Left renal pelvis (tissue), 4 donors: Measurements from ENCODE around the gene DACT2. TPM values are rescaled to one million over a fixed set of nuclear protein-coding genes. Genes with fewer than 3 reads are reported as not detected.
"Not testable (repeated sequence)": the region's sequence is repeated elsewhere in the genome, so short reads cannot be mapped to it uniquely, and the experiment has no call there.

Experiments used
- DNase-seq, 4 donors: peaks; one replicate each; pipeline ENCODE4 v3.0.0-alpha.2; 2013; ENCODE audit warnings: low read depth in 4 of 4, low spot score in 3 of 4
- polyA plus RNA-seq, 4 donors: library from polyadenylated mRNA; unstranded; fragments of 120-200 nt; gene quantifications; one replicate each; pipeline ENCODE4 v1.2.1, GENCODE V29; 2013; ENCODE audit not compliant: insufficient read length in 4 of 4

The DACT2 gene
- polyA plus RNA-seq, 4 donors, result 5.1 to 23.6 (median 18.0) TPM

DNA sequence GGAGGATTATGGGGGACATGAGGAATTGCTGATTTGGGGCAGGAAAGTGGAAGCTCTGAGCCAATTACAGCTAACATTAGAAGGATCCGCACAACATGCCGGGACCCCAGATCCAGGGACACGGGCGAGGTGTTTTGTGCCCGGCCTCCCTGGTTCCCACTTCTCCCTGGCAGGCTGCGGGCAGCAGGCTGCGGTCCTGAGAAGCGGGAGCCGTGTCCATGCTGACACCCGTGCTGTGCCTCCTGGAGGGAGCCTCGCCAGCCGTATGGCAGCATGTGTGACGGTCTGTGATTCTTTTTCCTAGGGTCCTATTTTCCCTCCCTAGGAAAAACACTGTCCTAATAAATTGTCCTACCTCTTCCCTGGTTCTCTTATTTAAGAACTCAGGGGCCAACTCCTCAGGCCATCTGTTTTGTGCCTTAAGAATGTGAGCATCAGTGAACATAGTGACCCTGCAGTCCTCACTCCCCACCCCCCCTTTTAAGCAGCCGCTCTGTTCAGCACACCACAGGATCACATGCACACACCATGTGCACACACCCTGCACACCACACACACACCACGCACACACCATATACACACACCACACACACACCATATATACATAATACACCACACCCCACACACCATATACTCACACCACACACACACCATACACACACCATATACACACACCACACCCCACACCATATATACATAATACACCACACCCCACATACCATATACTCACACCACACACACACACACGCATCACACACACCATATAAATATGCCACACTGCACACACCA lies 49.9 kb downstream of the DACT2 start:
- no peak for DNase-seq

DNA sequence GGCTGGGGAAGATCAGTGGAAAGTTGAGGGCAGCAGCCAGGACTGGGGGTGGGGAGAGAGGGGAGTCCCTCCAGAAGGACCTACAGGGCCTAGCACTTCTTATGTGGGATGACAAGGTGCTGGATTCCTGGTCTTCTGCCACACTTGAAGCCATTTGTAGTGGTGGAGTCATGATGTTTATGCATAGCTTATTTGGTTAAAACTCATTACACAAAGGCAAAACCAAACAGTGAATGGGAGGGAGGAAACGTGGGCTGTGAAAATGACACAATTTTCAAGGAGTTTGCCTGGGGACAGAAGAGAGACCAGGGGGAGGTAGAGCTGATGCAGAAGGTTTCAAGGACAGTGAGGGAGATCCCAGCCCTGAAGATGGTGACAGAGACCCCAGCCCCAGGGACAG lies 50.8 kb downstream of the DACT2 start:
- no peak for DNase-seq

DNA sequence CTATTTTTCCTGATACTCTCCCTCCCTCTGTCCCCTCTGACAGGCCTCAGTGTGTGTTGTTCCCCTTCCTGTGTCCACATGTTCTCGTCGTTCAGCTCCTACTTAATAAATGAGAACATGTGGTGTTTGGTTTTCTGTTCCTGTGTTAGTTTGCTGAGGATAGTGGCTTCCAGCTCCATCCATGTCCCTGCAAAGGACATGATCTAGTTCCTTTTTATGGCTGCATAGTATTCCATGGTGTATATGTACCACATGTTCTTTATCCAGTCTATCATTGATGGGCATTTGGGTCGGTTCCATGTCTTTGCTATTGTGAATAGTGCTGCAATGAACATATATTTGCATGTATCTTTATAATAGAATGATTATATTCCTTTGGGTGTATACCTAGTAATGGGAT lies 51.8 kb downstream of the DACT2 start:
- DNase-seq, result not testable (repeated sequence)

DNA sequence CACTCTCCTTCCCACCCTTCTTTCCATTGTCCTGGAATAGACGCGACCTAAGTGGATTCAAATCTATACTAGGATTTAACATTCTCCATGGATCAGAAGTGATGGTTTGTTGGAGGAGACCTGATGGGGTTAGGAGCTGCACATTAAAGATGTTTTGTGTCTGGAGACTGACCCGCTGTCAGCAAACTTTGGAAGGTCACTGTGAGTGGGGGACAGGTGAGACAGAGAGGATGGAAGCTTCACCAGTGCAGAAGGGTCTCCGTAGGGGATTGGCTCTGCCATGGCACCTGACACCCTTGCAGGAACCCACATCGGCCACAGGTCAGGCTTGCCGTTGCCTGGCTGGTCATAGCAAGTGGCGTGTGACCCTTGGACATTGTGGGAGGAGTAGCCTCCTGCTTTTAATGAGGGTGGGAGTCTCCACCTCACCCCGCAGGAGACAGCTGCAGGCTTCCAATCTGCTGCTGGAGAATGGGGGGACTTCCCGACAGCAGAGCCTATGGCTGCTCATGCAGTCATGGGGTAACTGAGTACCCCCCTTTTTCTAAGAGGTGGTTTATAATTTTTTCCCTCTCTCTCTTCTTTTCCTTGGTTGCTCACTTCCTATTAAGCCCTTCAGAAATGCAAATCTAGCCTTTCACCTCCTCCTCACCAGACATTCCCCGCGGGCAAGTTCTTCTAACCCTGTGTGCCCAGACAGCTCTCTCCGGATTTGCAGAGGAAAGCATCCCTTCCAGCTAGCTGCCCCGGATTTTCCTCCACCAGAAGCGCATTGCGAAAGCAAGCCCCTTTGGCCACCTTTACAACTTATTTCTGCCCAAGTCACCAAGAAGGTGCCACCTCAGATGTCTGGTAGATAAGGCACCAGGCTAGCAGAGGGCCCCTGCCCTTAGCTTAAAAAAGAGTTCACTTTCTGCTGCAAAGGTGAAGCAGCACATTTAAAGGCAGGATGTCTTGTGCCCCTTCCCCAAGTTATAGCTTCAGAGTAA lies 53.5 kb downstream of the DACT2 start:
- no peak for DNase-seq

DNA sequence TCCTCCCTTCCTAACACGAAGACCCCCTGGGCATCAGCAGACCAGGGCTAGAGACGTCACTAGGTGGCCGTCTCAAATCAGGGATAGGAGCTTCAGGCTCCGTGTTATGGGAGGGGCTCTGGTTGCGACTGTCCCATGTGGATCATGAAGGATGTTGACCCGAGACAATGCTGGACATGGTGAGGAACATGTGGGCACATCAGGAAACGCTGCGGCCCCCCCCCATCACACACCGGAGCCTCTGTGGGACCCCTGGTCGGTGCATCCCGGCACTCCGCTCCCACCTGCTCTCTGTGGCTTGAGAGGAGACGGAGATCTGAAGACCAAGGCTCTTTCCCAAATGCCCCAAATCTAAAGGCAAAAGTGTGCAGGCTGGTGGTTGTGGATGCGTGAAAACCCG lies 54.2 kb downstream of the DACT2 start:
- DNase-seq, result no peak

DNA sequence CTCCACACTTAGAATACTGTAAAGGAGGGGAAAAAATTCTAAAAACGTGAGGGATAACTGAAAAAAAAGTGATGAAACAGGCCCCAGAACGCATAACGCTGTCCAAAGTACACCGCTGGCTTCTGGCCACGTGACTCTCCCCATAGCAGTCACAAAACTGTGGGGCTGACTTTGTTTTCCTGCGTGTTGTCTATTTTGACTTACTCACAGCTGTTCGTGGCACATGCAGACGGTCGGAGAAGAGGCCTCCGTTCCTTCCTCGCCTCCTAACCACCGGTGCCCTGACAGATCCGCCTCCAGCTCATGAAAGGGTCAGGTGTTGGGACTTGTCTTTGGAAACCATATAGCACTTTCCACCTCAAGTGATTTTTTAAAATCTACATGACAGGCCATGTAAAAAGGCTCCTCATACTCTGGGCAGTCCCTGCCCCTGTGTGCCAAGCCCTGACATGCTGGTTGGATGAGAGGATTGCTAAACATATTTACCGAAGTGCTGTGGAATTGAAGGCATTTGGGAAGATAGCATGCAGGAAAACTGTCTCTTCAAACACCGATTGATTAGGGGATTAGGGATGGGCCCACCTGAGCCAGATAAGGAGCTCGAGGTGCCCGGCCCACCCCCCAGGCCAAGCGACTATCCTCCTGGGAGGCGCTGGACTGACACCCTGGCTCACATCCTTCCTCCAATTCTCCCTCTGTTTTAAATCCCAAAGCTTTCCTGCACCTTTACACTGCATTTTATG lies 54.8 kb downstream of the DACT2 start:
- no peak for DNase-seq

DNA sequence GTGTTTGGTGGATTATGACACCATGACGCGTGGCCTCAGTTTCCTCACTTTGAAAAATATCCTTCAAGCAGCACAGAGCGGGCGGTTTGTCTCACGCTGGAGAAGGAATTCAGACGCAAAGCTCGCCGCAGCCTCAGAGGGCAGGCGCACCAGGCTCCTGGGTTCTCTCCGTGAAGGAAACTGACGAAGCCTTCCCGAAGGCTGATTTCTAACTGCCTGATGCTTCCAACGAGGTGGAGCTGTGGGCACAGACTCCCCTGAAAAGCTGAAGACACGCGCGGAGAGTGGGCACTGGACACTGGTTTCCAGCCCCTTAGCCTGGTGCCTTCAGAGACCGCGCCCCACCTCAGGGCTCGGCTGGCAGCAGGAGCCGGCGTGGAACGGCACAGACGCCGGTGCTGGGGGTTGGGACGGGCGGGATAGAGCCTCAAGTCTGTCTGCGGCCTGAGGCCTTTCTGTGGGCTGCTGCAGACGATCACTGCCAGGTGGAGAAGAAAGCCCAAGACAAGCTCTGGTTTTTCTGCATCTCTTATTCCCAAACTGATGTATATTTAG lies 56.1 kb downstream of the DACT2 start:
- DNase-seq, result no peak

DNA sequence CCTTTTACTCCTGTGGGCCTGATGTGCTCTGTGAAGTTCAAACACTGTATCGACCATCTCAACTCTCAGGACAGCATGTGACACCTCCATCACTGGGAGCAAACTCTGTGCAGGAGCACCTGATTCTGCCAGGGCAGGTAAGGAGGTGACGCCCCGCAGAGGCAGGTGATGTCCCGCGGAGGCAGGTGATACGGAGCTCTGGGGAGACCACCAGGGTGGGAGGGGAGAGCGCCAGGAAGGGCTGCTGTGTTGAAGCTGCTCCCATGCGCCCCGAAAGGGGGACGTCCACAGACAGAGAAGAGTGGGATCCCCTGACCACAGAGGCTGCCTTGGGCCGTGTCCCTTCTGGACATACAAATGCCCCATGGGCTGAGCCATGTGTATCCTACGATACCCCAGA lies 58.3 kb downstream of the DACT2 start:
- DNase-seq, result no peak

DNA sequence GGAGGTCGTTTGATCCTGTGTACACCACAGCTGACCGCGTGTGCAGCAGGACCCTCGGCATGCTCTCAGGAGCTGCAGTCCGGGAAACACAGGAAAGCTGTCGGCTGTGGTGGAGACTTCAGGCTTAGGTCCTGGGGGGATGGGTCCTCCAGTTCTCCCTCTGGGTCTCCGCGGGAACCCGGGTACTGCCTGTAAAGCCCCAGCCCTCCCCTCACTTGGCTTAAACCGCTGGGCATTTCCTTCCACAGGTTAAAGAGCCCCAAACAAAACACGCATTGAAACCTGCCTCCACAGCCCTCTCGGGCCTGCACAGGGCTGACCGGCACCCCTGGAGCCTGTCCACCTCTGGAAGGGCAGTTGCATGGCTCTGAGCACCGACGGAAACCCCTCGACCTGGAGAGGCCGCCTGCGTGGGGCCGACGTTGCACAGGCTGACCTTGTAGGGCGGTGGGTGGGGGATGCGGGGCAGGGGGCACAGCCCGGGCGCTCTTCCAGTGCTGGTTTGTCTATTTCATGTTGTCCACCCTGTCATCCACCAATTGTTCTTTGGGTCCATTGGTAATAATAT lies 59.1 kb downstream of the DACT2 start:
- no peak for DNase-seq

DNA sequence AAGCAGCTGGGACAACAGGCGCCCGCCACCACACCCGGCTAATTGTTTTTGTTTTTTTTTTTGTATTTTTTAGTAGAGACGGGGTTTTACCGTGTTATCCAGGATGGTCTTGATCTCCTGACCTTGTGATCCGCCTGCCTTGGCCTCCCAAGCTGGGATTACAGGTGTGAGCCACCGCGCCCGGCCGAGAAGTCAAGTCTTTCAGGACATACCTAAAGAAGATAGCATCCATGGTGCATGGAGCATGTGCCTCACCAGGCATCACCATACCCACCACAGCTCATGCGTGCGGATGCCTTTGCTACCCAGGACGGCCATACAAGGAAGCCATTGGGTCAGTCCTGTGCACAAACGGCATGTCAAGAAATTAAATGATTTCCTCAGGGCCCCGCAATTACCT lies 60.8 kb downstream of the DACT2 start:
- no peak for DNase-seq

DNA sequence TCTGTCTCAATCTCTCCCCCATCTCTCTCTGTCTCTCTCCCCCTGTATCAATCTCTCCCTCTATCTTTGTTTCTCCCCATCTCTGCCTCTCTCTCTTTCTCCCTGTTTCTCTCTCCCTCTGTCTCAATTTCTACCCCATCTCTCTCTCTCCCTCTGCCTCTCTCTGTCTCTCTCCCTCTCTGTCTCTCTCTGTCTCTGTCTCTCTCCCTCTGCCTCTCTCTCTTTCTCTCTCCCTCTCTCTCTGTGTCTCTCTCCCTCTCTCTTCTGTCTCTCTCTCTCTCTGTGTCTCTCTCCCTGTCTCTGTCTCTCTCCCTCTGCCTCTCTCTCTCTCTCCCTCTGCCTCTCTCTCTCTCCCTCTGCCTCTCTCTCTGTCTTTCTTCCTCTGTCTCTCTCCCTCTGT lies 62.6 kb downstream of the DACT2 start:
- DNase-seq, result no peak

Other genes with a start within 250 kb of the DACT2 start
- gene FRMD1, start 240.6 kb downstream of the DACT2 start, polyA plus RNA-seq, result 10 to 100 TPM in 3 of 4 donors, under 1 TPM in 1; 0.46 to 25.8 (median 14.3) TPM
- 100 to 1,000 TPM in 1 of 4 donors, 10 to 100 TPM in 3; 19.7 to 420 (median 40.8) TPM for gene SMOC2, start 121.4 kb upstream of the DACT2 start, polyA plus RNA-seq